ENCODE measurements around the gene PEPD.

Gene PEPD

DNA sequence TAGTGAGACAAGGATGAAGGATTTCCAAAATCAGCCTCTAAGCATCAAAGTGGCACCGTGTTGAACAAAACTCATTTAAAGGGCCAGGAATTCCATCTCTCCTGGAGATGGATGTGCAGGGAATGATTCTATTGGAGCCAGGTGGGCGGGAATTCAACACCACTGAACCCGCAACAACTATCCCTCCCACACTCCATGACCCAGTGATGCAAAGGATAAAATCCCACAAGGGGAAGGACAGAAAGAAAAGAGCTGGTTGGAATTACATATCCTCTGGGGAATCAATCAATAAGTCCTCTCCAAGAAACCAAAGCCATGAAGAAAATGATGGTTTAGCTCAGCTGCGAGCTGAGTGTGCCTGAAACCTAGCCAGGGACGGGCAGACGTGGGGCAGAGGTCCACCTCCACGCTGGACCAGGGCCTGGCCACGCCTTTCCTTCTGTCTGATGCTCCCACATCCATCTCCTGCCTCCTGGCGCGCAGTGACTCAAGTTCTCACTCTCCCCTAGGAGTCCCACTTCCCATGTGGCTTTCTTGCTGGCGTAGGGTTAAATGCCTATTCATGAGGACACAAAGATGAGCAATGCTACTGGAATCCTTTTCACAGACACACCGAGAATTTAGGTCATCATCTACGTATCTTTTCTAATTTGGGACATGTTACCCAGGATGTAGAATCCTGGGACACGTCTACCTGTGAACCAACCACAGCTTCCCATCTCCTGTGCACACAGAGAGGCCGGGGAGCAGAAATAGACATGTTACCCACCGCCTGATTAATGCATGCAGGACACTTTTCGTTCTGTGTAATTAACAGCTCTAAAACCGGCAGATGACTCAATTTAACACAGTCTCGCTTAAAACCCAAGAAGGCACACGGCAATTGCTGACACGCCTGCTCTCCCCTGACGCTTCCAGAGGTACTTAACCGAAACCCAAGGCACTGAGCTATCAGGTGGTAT lies 48.6 kb downstream of the PEPD start:
- H3K9me3 Mint-ChIP-seq: no peaks in the 10 kb centered on the region
- H3K36me3 Mint-ChIP-seq: peaks cover 33% of the 10 kb centered on the region
- DNase-seq (ENCODE audit: low spot score in 2 of 2): no peak
- no peak overlapping the region for H3K27ac Mint-ChIP-seq
- no peak overlapping the region for H3K4me3 Mint-ChIP-seq
- no peaks in the 10 kb centered on the region for H3K27me3 Mint-ChIP-seq
- no peak for ATAC-seq (ENCODE audit: low read depth)
- H3K4me1 Mint-ChIP-seq: no peaks in the 10 kb centered on the region

DNA sequence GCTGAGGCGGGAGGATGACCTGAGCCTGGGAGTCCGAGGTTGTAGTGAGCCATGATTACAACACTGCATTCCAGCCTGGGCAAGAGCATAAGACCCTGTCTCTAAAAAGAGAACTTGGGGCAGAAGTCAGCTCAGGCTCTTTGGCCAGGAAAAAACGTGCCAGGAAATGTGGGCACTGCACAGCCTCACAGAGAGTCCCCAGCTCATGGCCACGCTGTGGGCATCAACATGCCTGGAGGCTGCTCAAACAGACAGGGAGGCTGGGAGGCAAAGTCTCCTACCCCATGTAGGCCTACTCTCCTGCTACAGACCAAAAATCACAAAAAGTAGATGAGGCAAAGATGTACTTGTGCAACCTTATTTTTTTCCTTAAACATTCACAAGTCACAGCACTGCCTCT lies 49.4 kb downstream of the PEPD start:
- no peak for DNase-seq (ENCODE audit: low spot score in 2 of 2)
- no peak for ATAC-seq (ENCODE audit: low read depth)
- no peaks in the 10 kb centered on the region for H3K9me3 Mint-ChIP-seq
- no peaks in the 10 kb centered on the region for H3K4me1 Mint-ChIP-seq
- H3K27ac Mint-ChIP-seq: no peak overlapping the region
- no peak overlapping the region for H3K4me3 Mint-ChIP-seq
- peaks cover 30% of the 10 kb centered on the region for H3K36me3 Mint-ChIP-seq
- no peaks in the 10 kb centered on the region for H3K27me3 Mint-ChIP-seq

DNA sequence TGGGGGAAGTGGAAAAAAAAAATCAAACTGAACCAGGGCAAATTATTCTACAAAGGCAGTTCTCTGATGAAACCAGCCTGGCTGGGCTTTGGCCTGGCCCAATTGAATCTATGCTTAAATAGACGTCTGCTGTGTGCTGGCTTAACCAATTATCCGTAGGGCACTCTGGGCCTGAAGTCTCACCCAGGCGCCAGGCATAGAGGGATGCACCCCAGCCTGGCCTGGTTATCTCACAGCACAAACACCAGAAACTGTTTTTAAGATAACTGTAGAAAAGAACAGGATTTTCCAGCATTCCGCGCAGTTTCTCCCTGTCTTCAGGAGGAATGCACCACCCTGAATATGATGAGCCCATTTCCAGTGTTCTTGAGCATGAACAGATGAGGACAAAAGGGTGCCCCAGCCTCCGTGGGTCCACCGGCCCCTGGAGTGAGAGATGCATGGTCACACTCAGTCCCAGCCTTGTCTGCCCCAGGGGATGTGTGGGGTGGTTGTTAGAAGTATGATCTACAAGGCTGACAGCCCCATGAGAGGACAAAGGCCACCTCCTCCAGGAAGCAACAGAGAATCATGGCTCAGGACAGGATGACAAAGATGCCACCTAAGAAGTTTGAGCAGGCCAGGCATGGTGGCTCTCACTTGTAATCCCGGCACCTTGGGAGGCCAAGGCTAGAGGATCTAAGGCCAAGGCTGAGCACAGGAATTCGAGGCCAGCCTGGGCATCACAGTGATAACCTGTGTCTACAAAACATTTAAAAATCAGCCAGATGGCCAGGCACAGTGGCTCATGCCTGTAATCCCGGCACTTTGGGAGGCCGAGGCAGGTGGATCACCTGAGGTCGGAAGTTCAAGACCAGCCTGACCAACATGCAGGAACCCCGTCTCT lies 50.2 kb downstream of the PEPD start:
- Mint-ChIP-seq H3K4me1 (no peaks in the 10 kb centered on the region), H3K4me3 (no peak overlapping the region), H3K27me3 (no peaks in the 10 kb centered on the region), H3K36me3 (peaks cover 25% of the 10 kb centered on the region), H3K9me3 (no peaks in the 10 kb centered on the region), H3K27ac (no peak overlapping the region)
- DNase-seq (ENCODE audit: low spot score in 2 of 2) (no peak), ATAC-seq (ENCODE audit: low read depth) (no peak)

DNA sequence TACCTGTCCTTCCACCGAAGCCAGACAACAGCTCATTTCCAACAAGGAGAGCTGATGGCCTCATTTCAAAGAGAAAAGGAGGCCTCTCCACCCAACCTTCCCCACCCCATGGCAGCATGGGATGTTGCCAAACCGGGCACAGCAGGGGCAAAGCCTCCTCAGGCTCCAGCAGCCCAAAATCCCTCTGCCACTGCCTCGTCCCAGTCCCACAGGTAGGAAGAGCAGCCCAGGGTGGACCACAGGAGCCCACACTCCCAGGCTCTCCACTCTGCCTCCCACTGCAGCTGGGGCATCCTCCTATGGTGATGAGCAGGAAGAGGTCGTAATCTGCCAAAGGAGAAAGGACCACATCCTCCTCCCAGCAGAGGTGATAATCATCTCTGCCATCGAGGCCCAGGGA lies 50.9 kb downstream of the PEPD start:
- H3K9me3 Mint-ChIP-seq: no peaks in the 10 kb centered on the region
- no peak for DNase-seq (ENCODE audit: low spot score in 2 of 2)
- H3K27ac Mint-ChIP-seq: no peak overlapping the region

DNA sequence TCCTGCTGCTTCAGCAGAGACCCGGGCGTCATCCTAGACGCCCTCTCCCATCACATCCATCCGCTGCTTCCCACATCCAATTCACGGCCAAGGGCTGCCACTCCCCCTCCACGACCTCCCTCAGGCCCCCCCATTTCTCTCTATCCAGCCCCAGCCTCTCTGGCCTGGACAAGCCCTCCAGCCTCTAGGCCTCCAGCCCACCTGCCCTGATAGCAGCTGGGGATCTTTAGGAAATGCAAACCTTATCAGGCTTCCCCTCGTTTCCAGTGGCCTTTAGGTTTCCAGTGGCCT lies 51.6 kb downstream of the PEPD start:
- no peak for ATAC-seq (ENCODE audit: low read depth)
- H3K9me3 Mint-ChIP-seq: no peaks in the 10 kb centered on the region
- no peak for DNase-seq (ENCODE audit: low spot score in 2 of 2)
- no peak overlapping the region for H3K27ac Mint-ChIP-seq
- H3K27me3 Mint-ChIP-seq: no peaks in the 10 kb centered on the region
- H3K4me1 Mint-ChIP-seq: no peaks in the 10 kb centered on the region
- no peak overlapping the region for H3K4me3 Mint-ChIP-seq
- H3K36me3 Mint-ChIP-seq: peaks cover 17% of the 10 kb centered on the region

More for the DNA sequence above, 50.9 kb downstream of the PEPD start:
- Mint-ChIP-seq H3K4me3 (no peak overlapping the region), H3K27me3 (no peaks in the 10 kb centered on the region), H3K36me3 (peaks cover 20% of the 10 kb centered on the region), H3K4me1 (no peaks in the 10 kb centered on the region)
- ATAC-seq (ENCODE audit: low read depth): no peak

DNA sequence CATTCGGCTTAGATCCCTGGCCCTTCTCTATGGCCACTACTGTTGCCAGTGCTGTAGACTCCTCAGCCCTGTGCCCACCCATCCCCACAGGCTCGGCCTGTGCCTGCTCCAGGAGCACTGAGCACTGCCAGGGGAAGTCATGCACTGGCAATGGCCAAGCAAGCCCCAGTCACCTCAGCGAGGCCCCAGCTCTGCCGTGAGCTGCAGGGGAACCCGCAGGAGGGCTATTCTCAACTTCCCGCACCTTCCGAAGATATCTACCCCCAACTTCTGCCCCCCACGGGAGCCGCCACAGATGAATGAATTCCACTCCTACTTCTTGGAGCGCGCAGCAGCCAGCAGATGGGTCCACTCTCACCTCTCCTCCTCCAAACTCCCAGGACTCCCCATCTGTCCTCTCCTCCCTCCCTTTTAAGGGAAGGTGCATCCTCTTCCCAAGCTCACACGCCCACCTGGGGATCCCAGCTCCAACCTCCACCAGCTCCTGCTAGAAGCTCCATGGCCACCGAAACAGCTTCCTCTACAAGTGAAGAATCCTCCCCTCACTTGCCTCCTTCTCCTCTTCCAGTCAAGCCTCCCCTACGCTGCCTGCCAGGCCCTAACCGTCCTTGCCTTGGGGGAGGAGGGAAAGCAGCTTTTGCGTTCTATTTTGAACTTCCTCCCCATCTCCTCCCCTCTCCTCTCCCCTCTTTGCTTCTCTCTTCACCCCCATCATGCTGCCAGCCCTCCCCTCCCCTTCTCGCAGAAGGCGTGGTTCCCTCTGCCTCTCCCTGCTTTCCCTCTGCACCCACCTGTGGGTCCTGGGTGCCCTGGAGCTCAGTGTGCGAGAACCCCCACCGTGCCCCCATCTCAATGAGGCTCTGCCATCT lies 52.2 kb downstream of the PEPD start:
- no peak for DNase-seq (ENCODE audit: low spot score in 2 of 2)
- no peak for ATAC-seq (ENCODE audit: low read depth)
- Mint-ChIP-seq H3K36me3 (peaks cover 17% of the 10 kb centered on the region), H3K27ac (no peak overlapping the region), H3K9me3 (no peaks in the 10 kb centered on the region), H3K27me3 (no peaks in the 10 kb centered on the region), H3K4me1 (no peaks in the 10 kb centered on the region), H3K4me3 (no peak overlapping the region)

DNA sequence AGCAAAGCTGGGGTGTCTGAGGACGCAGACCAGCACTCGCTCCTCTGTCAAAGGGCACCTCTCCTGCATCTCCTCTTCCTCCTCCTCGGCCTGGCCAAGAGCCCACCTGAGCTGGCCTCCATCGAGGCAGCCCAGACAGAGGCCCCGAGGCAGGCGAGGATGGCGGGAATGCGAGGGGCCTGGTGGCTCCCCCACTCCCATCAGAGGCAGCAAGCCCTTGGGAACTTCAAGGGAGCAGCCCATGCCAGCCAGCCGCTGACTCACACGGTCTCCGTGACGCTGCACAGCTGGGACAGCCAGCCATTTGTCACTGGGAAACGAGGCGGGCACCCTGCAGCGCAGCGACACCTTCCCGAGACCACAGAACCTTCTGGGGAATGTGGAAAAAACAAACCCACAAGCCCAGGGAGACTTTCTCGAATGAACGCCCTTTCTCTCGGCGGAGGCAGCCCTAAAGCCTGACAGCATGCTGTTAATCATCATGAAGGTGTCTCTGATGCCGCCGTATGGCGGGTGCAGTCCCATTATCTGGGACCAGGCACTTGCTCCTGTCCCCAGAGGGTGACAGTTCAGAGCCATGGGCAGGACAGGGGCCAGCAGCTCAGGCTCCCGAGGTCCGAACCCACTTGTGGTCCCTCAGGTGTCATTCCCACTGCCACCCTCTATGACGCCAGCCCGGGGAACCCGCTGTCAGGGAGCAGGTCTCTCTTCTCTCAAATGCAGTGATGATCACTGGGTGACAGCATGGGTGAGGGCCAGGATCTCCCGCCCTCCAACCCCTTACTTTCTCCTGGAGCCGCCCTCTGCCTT lies 53.0 kb downstream of the PEPD start:
- DNase-seq (ENCODE audit: low spot score in 2 of 2): no peak
- peaks cover 17% of the 10 kb centered on the region for H3K36me3 Mint-ChIP-seq
- ATAC-seq (ENCODE audit: low read depth): no peak
- H3K4me1 Mint-ChIP-seq: no peaks in the 10 kb centered on the region
- H3K27me3 Mint-ChIP-seq: no peaks in the 10 kb centered on the region
- no peak overlapping the region for H3K27ac Mint-ChIP-seq
- H3K4me3 Mint-ChIP-seq: no peak overlapping the region
- no peaks in the 10 kb centered on the region for H3K9me3 Mint-ChIP-seq

DNA sequence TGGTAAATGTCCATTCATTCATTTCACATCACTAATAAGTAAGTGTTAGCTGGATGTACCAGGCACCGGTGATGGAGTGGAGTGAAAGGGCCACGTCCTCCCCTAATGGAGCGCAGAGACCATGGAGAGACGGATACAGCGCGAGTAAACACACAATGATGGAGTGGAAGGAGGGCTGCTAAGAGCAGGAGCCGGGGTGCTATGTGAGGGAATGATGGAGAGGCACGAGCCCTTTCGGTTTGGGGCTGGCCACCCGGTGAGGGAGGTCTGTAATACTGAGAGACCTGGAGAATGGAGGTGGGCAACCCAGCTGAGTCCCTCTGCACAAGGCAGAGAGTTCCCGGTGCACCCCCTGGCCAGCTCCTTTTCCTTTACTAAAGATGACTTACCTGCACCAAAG lies 53.7 kb downstream of the PEPD start:
- Mint-ChIP-seq H3K27ac (no peak overlapping the region), H3K27me3 (no peaks in the 10 kb centered on the region)

DNA sequence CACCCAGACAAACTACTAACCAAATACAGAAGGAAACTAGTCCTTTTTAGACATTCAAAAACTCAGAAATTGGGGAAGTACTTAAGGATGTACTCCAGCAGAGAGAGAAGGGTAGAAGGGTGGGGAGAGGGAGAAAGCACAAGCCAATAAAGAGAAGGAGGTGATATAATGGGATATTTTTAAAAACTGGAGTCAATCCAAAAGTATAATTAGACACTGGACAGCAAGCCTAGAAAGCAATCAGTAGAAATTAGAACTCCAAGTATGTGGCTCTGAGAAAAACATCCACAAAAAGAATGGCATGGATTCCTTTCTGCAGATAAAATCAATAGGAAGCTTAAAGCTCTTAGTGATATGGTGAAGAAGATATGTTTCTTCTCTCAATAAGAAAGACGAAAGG lies 55.8 kb downstream of the PEPD start:
- no peak for ATAC-seq (ENCODE audit: low read depth)
- H3K4me3 Mint-ChIP-seq: no peak overlapping the region
- peaks cover 18% of the 10 kb centered on the region for H3K36me3 Mint-ChIP-seq
- no peaks in the 10 kb centered on the region for H3K27me3 Mint-ChIP-seq
- no peaks in the 10 kb centered on the region for H3K9me3 Mint-ChIP-seq
- H3K4me1 Mint-ChIP-seq: no peaks in the 10 kb centered on the region
- no peak overlapping the region for H3K27ac Mint-ChIP-seq
- no peak for DNase-seq (ENCODE audit: low spot score in 2 of 2)

More for the DNA sequence above, 53.7 kb downstream of the PEPD start:
- DNase-seq (ENCODE audit: low spot score in 2 of 2): no peak
- H3K36me3 Mint-ChIP-seq: peaks cover 17% of the 10 kb centered on the region
- no peaks in the 10 kb centered on the region for H3K4me1 Mint-ChIP-seq
- no peak for ATAC-seq (ENCODE audit: low read depth)
- H3K9me3 Mint-ChIP-seq: no peaks in the 10 kb centered on the region
- H3K4me3 Mint-ChIP-seq: no peak overlapping the region

DNA sequence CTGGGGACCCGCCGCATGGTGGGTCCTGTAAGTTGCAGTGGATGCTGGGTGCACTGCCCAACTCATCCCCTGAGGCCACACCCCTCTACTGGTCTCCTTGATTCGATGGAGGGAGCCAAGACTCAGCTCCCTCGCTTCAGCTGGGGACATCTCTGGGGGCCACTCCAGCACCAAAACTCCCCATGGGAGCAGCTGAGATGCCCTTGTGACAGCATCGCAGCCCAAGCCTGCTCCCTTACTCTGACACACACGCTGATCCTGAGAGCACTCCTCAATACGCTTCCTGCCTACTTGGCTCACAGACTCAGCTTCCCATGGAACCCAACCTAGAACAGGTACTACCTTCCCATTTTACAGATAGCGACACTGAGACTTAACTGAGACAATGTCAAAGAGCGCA lies 56.2 kb downstream of the PEPD start:
- no peaks in the 10 kb centered on the region for H3K27me3 Mint-ChIP-seq
- no peaks in the 10 kb centered on the region for H3K9me3 Mint-ChIP-seq
- H3K36me3 Mint-ChIP-seq: peaks cover 21% of the 10 kb centered on the region
- H3K4me1 Mint-ChIP-seq: no peaks in the 10 kb centered on the region
- H3K4me3 Mint-ChIP-seq: no peak overlapping the region
- DNase-seq (ENCODE audit: low spot score in 2 of 2) (no peak), ATAC-seq (ENCODE audit: low read depth) (no peak)
- H3K27ac Mint-ChIP-seq: no peak overlapping the region

DNA sequence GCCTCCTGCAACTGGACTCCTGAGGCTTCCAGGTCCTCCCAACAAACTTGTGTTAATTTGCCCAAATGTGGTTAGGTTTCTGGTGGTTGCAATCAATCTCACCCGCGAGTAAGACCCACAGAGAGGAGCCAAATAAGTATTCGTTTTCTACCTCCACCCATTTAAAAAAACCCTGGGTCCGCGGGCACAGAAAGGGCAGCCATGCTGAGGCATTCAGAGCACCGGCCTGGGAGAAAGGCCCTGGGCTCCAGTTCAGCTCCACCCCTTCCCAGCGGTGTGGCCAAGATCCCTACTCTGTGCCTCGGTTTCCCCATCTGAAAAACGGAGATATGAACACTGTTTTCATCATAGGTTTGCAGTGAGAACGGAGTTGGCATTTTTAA lies 56.9 kb downstream of the PEPD start:
- H3K27me3 Mint-ChIP-seq: no peaks in the 10 kb centered on the region
- no peaks in the 10 kb centered on the region for H3K4me1 Mint-ChIP-seq
- no peaks in the 10 kb centered on the region for H3K9me3 Mint-ChIP-seq
- ATAC-seq (ENCODE audit: low read depth) (no peak), DNase-seq (ENCODE audit: low spot score in 2 of 2) (no peak)
- H3K27ac Mint-ChIP-seq: no peak overlapping the region
- H3K36me3 Mint-ChIP-seq: peaks cover 21% of the 10 kb centered on the region
- no peak overlapping the region for H3K4me3 Mint-ChIP-seq

DNA sequence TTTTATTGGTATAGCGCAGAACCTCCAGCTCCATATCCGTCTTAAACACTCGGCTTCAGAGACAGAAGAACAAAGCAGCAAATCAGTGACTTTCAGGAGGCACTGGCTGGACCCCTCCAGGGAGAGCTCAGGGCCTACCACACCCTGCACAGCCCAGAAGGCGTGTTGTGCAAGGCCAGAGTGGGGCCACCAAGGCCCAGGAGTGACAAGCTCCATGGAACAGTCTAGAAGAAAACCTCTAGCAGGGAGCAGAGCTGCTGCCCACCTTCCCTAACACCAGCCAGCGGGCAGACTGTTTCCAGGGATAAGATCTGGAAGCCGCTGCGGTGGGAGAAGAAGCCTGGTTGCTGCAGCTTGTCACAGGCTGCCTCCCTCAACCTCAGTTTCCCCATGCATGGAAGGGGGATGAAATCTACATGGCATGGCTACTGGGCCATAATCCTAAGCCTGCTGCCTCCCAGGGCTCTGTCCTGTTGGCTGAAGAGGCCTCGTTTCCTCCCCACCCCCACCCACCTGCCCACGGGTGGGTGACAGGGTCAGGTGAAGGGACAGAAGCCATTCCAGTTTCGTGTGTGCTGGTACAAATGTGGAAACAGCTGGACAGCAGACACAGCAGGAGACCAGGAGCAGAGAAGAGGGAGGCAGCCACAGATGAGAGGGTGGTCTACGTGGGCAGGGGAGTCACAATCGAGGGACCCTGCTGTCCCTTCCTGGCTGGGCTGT lies 57.4 kb downstream of the PEPD start:
- Mint-ChIP-seq H3K9me3 (no peaks in the 10 kb centered on the region), H3K4me3 (no peak overlapping the region), H3K4me1 (no peaks in the 10 kb centered on the region), H3K36me3 (peaks cover 18% of the 10 kb centered on the region), H3K27ac (no peak overlapping the region), H3K27me3 (no peaks in the 10 kb centered on the region)
- ATAC-seq (ENCODE audit: low read depth): no peak
- DNase-seq (ENCODE audit: low spot score in 2 of 2): no peak

DNA sequence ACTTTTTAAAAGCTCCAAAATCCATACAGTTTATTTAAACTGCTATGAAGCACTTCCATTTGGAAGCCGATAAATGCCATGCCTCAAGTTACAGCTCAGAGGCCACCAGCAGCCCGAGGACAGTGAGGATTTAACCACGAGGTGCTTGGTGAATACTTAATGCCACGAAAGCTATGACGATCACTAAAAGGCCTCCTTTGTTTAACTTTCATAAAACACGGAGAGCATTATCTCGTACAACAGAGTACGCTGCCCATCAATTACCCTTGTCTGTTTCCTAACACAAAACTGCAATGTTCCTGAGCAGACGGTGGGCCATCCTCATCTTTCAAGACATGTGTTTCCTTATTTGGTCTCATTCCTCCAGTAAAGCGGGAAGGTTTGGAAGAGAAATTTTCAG lies 58.4 kb downstream of the PEPD start:
- H3K9me3 Mint-ChIP-seq: no peaks in the 10 kb centered on the region
- no peaks in the 10 kb centered on the region for H3K4me1 Mint-ChIP-seq
- H3K36me3 Mint-ChIP-seq: peaks cover 18% of the 10 kb centered on the region

More for the DNA sequence above, 58.4 kb downstream of the PEPD start:
- ATAC-seq (ENCODE audit: low read depth) (no peak), DNase-seq (ENCODE audit: low spot score in 2 of 2) (no peak)
- Mint-ChIP-seq H3K4me3 (no peak overlapping the region), H3K27ac (no peak overlapping the region), H3K27me3 (no peaks in the 10 kb centered on the region)

Data from memory B cell (primary cell).